Activated CD4-positive, alpha-beta T cell treated with anti-CD3 and anti-CD28 coated beads, Interleukin-2, amount 50 U/mL, for 4 hours (primary cell): ENCODE results near the gene FBXW5.

Source experiments
- DNase-seq, 2 experiments: peaks; one replicate each; pipeline ENCODE4 v3.0.0-alpha.2; 2020

The FBXW5 gene

GRCh38 chr9:136977223-136977622 lies 32.7 kb upstream of the FBXW5 start, which contains the start of gene PTGDS:
Gene PTGDS (plus strand): TSS chr9:136977504. CDS start chr9:136977579, 75 bp downstream.
- DNase-seq, result no peak

- no peak for DNase-seq
Measured at GRCh38 chr9:136975644-136976043, 31.1 kb upstream of the FBXW5 start.

- no peak for DNase-seq
Measured at GRCh38 chr9:136974817-136975535, 30.4 kb upstream of the FBXW5 start.

GRCh38 chr9:136973618-136974617 lies 29.4 kb upstream of the FBXW5 start:
- no peak for DNase-seq

- no peak for DNase-seq
Measured at GRCh38 chr9:136972743-136973142, 28.2 kb upstream of the FBXW5 start.

- no peak for DNase-seq
Measured at GRCh38 chr9:136972335-136972734, 27.8 kb upstream of the FBXW5 start.

- DNase-seq, result no peak
Measured at GRCh38 chr9:136971746-136972145, 27.2 kb upstream of the FBXW5 start.

- no peak for DNase-seq
Measured at GRCh38 chr9:136970361-136970760, 25.8 kb upstream of the FBXW5 start.

GRCh38 chr9:136969774-136970173 lies 25.2 kb upstream of the FBXW5 start:
- no peak for DNase-seq

- DNase-seq, result no peak
Measured at GRCh38 chr9:136969150-136969549, 24.6 kb upstream of the FBXW5 start.

- no peak for DNase-seq
Measured at GRCh38 chr9:136968333-136969127, 24.0 kb upstream of the FBXW5 start.

- DNase-seq, result no peak
Measured at GRCh38 chr9:136965771-136966484, 21.4 kb upstream of the FBXW5 start.

- DNase-seq, result no peak
Measured at GRCh38 chr9:136964833-136965422, 20.4 kb upstream of the FBXW5 start.

GRCh38 chr9:136964171-136964689 lies 19.7 kb upstream of the FBXW5 start:
- no peak for DNase-seq

GRCh38 chr9:136963751-136964150 lies 19.2 kb upstream of the FBXW5 start:
- no peak for DNase-seq

GRCh38 chr9:136963341-136963740 lies 18.8 kb upstream of the FBXW5 start:
- no peak for DNase-seq

- DNase-seq, result no peak
Measured at GRCh38 chr9:136962701-136963248, 18.2 kb upstream of the FBXW5 start.

GRCh38 chr9:136962163-136962562 lies 17.6 kb upstream of the FBXW5 start:
- no peak for DNase-seq

- no peak for DNase-seq
Measured at GRCh38 chr9:136961279-136962065, 16.9 kb upstream of the FBXW5 start.

- no peak for DNase-seq
Measured at GRCh38 chr9:136960938-136961275, 16.4 kb upstream of the FBXW5 start.
